Nephron (organoid): Measurements from ENCODE around the gene MUSTN1.

ENCODE experiments used
- H3K27ac Mint-ChIP-seq, 3 experiments: 2 replicates each; pipeline ENCODE4 v1.8.0; 2020; ENCODE audit warnings: mixed read lengths in 3 of 3, mild to moderate bottlenecking in 2 of 3, moderate library complexity in 1 of 3
- H3K27me3 Mint-ChIP-seq: 2 replicates; pipeline ENCODE4 v1.8.0; 2021; ENCODE audit warnings: low read depth, mild to moderate bottlenecking, moderate library complexity, mixed read lengths
- H3K36me3 Mint-ChIP-seq: 2 replicates; pipeline ENCODE4 v1.8.0; 2020; ENCODE audit warnings: low read depth, mixed read lengths
- H3K4me1 Mint-ChIP-seq: 2 replicates; pipeline ENCODE4 v1.8.0; 2020; ENCODE audit warnings: mixed read lengths
- H3K4me3 Mint-ChIP-seq, 3 experiments: 2 replicates each; pipeline ENCODE4 v1.8.0; 2020; ENCODE audit warnings: mild to moderate bottlenecking in 3 of 3, mixed read lengths in 3 of 3, moderate library complexity in 2 of 3
- H3K9me3 Mint-ChIP-seq: 2 replicates; pipeline ENCODE4 v1.8.0; 2020; ENCODE audit warnings: mixed read lengths
- CTCF ChIP-seq, 3 experiments: fragments of 200-600 bp; sonication (generic); IDR thresholded peaks; one replicate each; pipeline ENCODE4 v1.5.0; 2021; ENCODE audit warnings: antibody characterized with exemption in 3 of 3; ENCODE audit not compliant: unreplicated experiment in 3 of 3

MUSTN1 gene

GRCh38 chr3:52798978-52799476 is 35.8 kb downstream of the MUSTN1 start:
- Mint-ChIP-seq H3K36me3 (no peaks in the 10 kb centered on the region), H3K4me1 (peaks cover 6% of the 10 kb centered on the region), H3K27ac (no peak overlapping the region), H3K9me3 (no peaks in the 10 kb centered on the region), H3K27me3 (no peaks in the 10 kb centered on the region), H3K4me3 (no peak overlapping the region)
- TF ChIP-seq CTCF (IDR thresholded peaks at IDR 0.05; ENCODE audit: unreplicated experiment in 3 of 3), result peak in 1 of 3 experiments; percentile 33

- Mint-ChIP-seq H3K9me3 (no peaks in the 10 kb centered on the region), H3K4me1 (peaks cover 6% of the 10 kb centered on the region), H3K27ac (no peak overlapping the region), H3K36me3 (no peaks in the 10 kb centered on the region), H3K4me3 (no peak overlapping the region), H3K27me3 (no peaks in the 10 kb centered on the region)
- no peak for TF ChIP-seq CTCF (IDR thresholded peaks at IDR 0.05; ENCODE audit: unreplicated experiment in 3 of 3)
Measured at GRCh38 chr3:52798376-52798977, 36.3 kb downstream of the MUSTN1 start.

GRCh38 chr3:52796411-52796810 is 38.4 kb downstream of the MUSTN1 start:
- H3K27me3 Mint-ChIP-seq, result no peaks in the 10 kb centered on the region
- H3K4me3 Mint-ChIP-seq, result no peak overlapping the region
- TF ChIP-seq CTCF (IDR thresholded peaks at IDR 0.05; ENCODE audit: unreplicated experiment in 3 of 3), result no peak
- no peak overlapping the region for H3K27ac Mint-ChIP-seq
- H3K4me1 Mint-ChIP-seq, result no peaks in the 10 kb centered on the region
- H3K9me3 Mint-ChIP-seq, result no peaks in the 10 kb centered on the region
- no peaks in the 10 kb centered on the region for H3K36me3 Mint-ChIP-seq

- Mint-ChIP-seq H3K4me1 (no peaks in the 10 kb centered on the region), H3K27ac (no peak overlapping the region), H3K27me3 (no peaks in the 10 kb centered on the region), H3K4me3 (no peak overlapping the region), H3K36me3 (no peaks in the 10 kb centered on the region), H3K9me3 (no peaks in the 10 kb centered on the region)
- TF ChIP-seq CTCF (IDR thresholded peaks at IDR 0.05; ENCODE audit: unreplicated experiment in 3 of 3), result no peak
Measured at GRCh38 chr3:52795298-52795900, 39.4 kb downstream of the MUSTN1 start.

GRCh38 chr3:52794612-52795099 is 40.2 kb downstream of the MUSTN1 start, which contains the start of gene ITIH3:
Gene ITIH3, plus strand, starts transcription at chr3:52794796. Its CDS starts 8 bp downstream, at chr3:52794804.
- H3K9me3 Mint-ChIP-seq, result no peaks in the 10 kb centered on the region
- H3K4me1 Mint-ChIP-seq, result no peaks in the 10 kb centered on the region
- H3K4me3 Mint-ChIP-seq, result no peak within 1 kb of the TSS
- TF ChIP-seq CTCF (IDR thresholded peaks at IDR 0.05; ENCODE audit: unreplicated experiment in 3 of 3), result no peak
- no peaks in the 10 kb centered on the region for H3K27me3 Mint-ChIP-seq
- H3K27ac Mint-ChIP-seq, result no peak within 1 kb of the TSS
- H3K36me3 Mint-ChIP-seq, result no peaks in the 10 kb centered on the region
